Endothelial cell of umbilical vein (primary cell): Measurements from ENCODE around the gene SLC7A6.

Experiments used
- EZH2 ChIP-seq: IDR thresholded peaks from 2 replicates; pipeline ENCODE4 v1.6.1; 2012; ENCODE audit warnings: borderline replicate concordance, low read depth, mild to moderate bottlenecking, moderate library complexity, low read length, inconsistent platforms; ENCODE audit not compliant: severe bottlenecking
- GATA2 ChIP-seq: IDR thresholded peaks from 2 replicates; pipeline ENCODE4 v1.7.0; 2011; ENCODE audit warnings: low read depth, mild to moderate bottlenecking, moderate library complexity, mixed read lengths, low read length; ENCODE audit not compliant: insufficient read length, insufficient read depth
- JUN ChIP-seq: IDR thresholded peaks from 2 replicates; pipeline ENCODE4 v1.6.1; 2011; ENCODE audit warnings: borderline replicate concordance, low read depth; ENCODE audit not compliant: insufficient read length, insufficient read depth
- MAX ChIP-seq: IDR thresholded peaks from 2 replicates; pipeline ENCODE4 v1.6.1; 2011; ENCODE audit not compliant: insufficient read depth, insufficient read length
- POLR2A ChIP-seq: IDR thresholded peaks from 2 replicates; pipeline ENCODE4 v1.6.1; 2012; ENCODE audit warnings: low read depth, mild to moderate bottlenecking, control low read depth, low read length
- POLR2AphosphoS5 ChIP-seq: IDR thresholded peaks from 2 replicates; pipeline ENCODE4 v1.6.1; 2012; ENCODE audit warnings: low read depth, mild to moderate bottlenecking, control low read depth, low read length, moderate library complexity; ENCODE audit not compliant: insufficient read depth
- TF ChIP-seq, protein P1 (sequence below), 2 donors: IDR thresholded peaks; 1 replicate in 1 of 2; 2 replicates in 1 of 2; pipeline ENCODE4 v1.5.1; 2011; ENCODE audit warnings: low read length in 2 of 2, mild to moderate bottlenecking in 2 of 2, moderate library complexity in 2 of 2, control low read depth in 1 of 2, inconsistent platforms in 1 of 2, low read depth in 1 of 2; ENCODE audit not compliant: insufficient read depth in 1 of 2; ENCODE audit errors: extremely low read depth in 1 of 2

DNA sequence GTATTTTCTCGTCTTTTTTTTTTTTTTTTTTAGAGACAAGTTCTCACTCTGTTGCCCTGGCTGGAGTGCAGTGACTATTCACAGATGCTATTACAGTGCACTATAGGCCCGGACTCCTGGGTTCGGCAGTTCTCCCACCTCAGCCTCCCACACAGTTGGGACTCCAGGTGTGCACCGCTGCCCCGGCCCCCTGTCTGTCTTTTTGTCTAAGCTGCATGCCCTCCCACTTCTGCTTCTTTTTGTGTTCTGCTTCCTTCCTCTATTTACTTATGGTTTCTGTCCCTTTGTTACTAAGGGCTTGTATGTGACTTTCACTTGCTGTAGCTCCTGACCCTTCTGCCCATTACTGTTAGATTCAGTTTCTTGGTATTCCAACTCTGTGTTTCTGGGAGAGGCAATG, 20.5 kb downstream of the SLC7A6 start:
- TF ChIP-seq GATA2 (no peak), POLR2A (no peak), MAX (no peak), POLR2AphosphoS5 (no peak), JUN (no peak), EZH2 (no peak)
- TF ChIP-seq, protein P1, sequence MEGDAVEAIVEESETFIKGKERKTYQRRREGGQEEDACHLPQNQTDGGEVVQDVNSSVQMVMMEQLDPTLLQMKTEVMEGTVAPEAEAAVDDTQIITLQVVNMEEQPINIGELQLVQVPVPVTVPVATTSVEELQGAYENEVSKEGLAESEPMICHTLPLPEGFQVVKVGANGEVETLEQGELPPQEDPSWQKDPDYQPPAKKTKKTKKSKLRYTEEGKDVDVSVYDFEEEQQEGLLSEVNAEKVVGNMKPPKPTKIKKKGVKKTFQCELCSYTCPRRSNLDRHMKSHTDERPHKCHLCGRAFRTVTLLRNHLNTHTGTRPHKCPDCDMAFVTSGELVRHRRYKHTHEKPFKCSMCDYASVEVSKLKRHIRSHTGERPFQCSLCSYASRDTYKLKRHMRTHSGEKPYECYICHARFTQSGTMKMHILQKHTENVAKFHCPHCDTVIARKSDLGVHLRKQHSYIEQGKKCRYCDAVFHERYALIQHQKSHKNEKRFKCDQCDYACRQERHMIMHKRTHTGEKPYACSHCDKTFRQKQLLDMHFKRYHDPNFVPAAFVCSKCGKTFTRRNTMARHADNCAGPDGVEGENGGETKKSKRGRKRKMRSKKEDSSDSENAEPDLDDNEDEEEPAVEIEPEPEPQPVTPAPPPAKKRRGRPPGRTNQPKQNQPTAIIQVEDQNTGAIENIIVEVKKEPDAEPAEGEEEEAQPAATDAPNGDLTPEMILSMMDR (IDR thresholded peaks at IDR 0.05; ENCODE audit: extremely low read depth in 1 of 2, insufficient read depth in 1 of 2, low read depth in 1 of 2, low read length in 2 of 2): no peak
